CD8-positive, alpha-beta memory T cell (primary cell): Measurements from ENCODE around the gene FKBP8. TPM values are rescaled to one million over a fixed set of nuclear protein-coding genes. Genes with fewer than 3 reads are reported as not detected.
A peak's percentile ranks its signal among the peaks of the same experiment; 100 is the strongest.

Experiments used
- CTCF ChIA-PET: fragments of 350-600 bp; sonication (Branson Sonifier 250); formaldehyde crosslinking; loops from one replicate; lab custom pipeline; 2021; ENCODE audit warnings: antibody characterized with exemption; lab: Charles Lee
- POLR2A ChIA-PET: fragments of 350-600 bp; sonication (Branson Sonifier 250); formaldehyde crosslinking; loops from one replicate; lab custom pipeline; 2021; ENCODE audit warnings: antibody characterized with exemption; lab: Charles Lee
- DNase-seq, 5 donors: peaks; one replicate each; pipeline versions ENCODE4 v3.0.0 to v3.0.0-alpha.2; 2020 to 2022; ENCODE audit warnings: mixed read lengths in 1 of 5
- H3K27ac ChIP-seq: one replicate; pipeline ENCODE4 v1.7.0; 2013; ENCODE audit warnings: low read depth, mild to moderate bottlenecking, low read length, moderate library complexity
- H3K27me3 ChIP-seq: 2 replicates; pipeline ENCODE4 v1.7.0; 2013; ENCODE audit warnings: low read length, mild to moderate bottlenecking; ENCODE audit not compliant: insufficient read depth, poor library complexity, severe bottlenecking
- H3K36me3 ChIP-seq: 2 replicates; pipeline ENCODE4 v1.7.0; 2013; ENCODE audit warnings: mild to moderate bottlenecking, low read length, moderate library complexity; ENCODE audit not compliant: insufficient read depth
- H3K4me1 ChIP-seq: 2 replicates; pipeline ENCODE4 v1.7.0; 2013; ENCODE audit warnings: mild to moderate bottlenecking, low read length, moderate library complexity; ENCODE audit not compliant: insufficient read depth
- H3K4me3 ChIP-seq: 2 replicates; pipeline ENCODE4 v1.7.0; 2013; ENCODE audit warnings: mild to moderate bottlenecking, low read length
- H3K9me3 ChIP-seq: 2 replicates; pipeline ENCODE4 v1.7.0; 2013; ENCODE audit warnings: mild to moderate bottlenecking, low read length
- H3K27ac Mint-ChIP-seq, 8 donors: one replicate each; pipeline ENCODE4 v1.8.0; 2020 to 2021; ENCODE audit warnings: mixed read lengths in 8 of 8, mild to moderate bottlenecking in 6 of 8, inconsistent platforms in 3 of 8, moderate library complexity in 3 of 8
- H3K27me3 Mint-ChIP-seq, 2 donors: one replicate each; pipeline ENCODE4 v1.8.0; 2020 to 2021; ENCODE audit warnings: mixed read lengths in 2 of 2, mild to moderate bottlenecking in 1 of 2, moderate library complexity in 1 of 2
- H3K36me3 Mint-ChIP-seq, 3 donors: one replicate each; pipeline ENCODE4 v1.8.0; 2020 to 2021; ENCODE audit warnings: mixed read lengths in 3 of 3, inconsistent platforms in 1 of 3, mild to moderate bottlenecking in 1 of 3
- H3K4me1 Mint-ChIP-seq, 3 donors: one replicate each; pipeline ENCODE4 v1.8.0; 2020 to 2021; ENCODE audit warnings: mixed read lengths in 3 of 3, inconsistent platforms in 1 of 3, mild to moderate bottlenecking in 1 of 3
- H3K4me3 Mint-ChIP-seq, 7 donors: one replicate each; pipeline ENCODE4 v1.8.0; 2020 to 2021; ENCODE audit warnings: mixed read lengths in 7 of 7, mild to moderate bottlenecking in 6 of 7, moderate library complexity in 4 of 7, inconsistent platforms in 2 of 7
- H3K9me3 Mint-ChIP-seq, 5 donors: one replicate each; pipeline ENCODE4 v1.8.0; 2020 to 2022; ENCODE audit warnings: mixed read lengths in 5 of 5, mild to moderate bottlenecking in 3 of 5, moderate library complexity in 2 of 5, inconsistent platforms in 1 of 5
- polyA plus RNA-seq: library from polyadenylated mRNA; unstranded; fragments of 300-500 nt; fragmentation: Illumina TruSeq; gene quantifications from one replicate; pipeline ENCODE4 v1.2.3, GENCODE V29; 2021
- total RNA-seq, 2 experiments: library from RNA; stranded (reverse); gene quantifications; one replicate each; pipeline ENCODE4 v1.2.3, GENCODE V29; 2021

Gene FKBP8
- total and polyA plus RNA-seq, 3 experiments from 2014 or later: 138 to 170 (median 161) TPM

DNA sequence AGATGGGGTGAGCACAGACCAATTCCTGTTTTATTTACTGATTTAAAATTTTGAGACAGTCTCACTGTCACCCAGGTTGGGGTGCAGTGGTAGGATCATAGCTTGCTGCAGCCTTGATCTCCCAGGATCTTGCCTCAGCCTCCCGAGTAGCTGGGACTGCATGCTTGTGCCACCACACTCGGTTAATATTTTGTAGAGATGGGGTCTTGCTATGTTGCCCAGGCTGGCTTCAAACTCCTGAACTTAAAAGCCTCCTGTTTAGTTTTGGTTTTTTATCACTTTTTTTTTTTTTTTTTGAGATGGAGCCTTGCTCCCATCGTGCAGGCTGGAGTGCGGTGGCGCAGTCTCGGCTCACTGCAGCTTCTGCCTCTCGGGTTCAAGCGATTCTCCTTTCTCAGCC is 33.0 kb upstream of the FKBP8 start:
- CTCF ChIA-PET: interaction anchor here (1.0 to 1.2 kb wide), 3 partner anchors 10 to 17 kb away, joined by 3 to 4 read pairs (median 3); no protein-coding TSS in a partner anchor
- POLR2A ChIA-PET: interaction anchor here (1.2 kb wide), 1 partner anchor 17 kb away, joined by 3 read pairs; no protein-coding TSS in a partner anchor
- H3K36me3 Mint-ChIP-seq: peaks cover 0 to 63% (median 15%) of the 10 kb centered on the region in 3 donors

GRCh38 chr19:18574691-18575291 is 31.4 kb upstream of the FKBP8 start:
- Histone ChIP-seq H3K4me3 (no peak overlapping the region), H3K27ac (no peak overlapping the region), H3K4me1 (peaks cover 22% of the 10 kb centered on the region), H3K36me3 (peaks cover 32% of the 10 kb centered on the region), H3K27me3 (no peaks in the 10 kb centered on the region), H3K9me3 (no peaks in the 10 kb centered on the region)
- Mint-ChIP-seq H3K4me1 (peaks cover 19 to 33% (median 22%) of the 10 kb centered on the region in 3 donors), H3K27ac (peak overlapping the region in 5 of 8 donors; percentile 43 to 71 (median 62)), H3K9me3 (no peaks in the 10 kb centered on the region), H3K36me3 (peaks cover 0 to 67% (median 15%) of the 10 kb centered on the region in 3 donors), H3K27me3 (no peaks in the 10 kb centered on the region), H3K4me3 (peak overlapping the region in 4 of 7 donors; percentile 12 to 74 (median 44))
- no peak for DNase-seq
- ChIA-PET CTCF (no interaction called here), POLR2A (no interaction called here)

More for the DNA sequence above, 33.0 kb upstream of the FKBP8 start:
- Mint-ChIP-seq H3K9me3 (no peaks in the 10 kb centered on the region), H3K4me3 (no peak overlapping the region), H3K27ac (peak overlapping the region in 1 of 8 donors; percentile 66), H3K4me1 (peaks cover 16 to 30% (median 17%) of the 10 kb centered on the region in 3 donors), H3K27me3 (no peaks in the 10 kb centered on the region)
- Histone ChIP-seq H3K27ac (no peak overlapping the region), H3K4me3 (no peak overlapping the region), H3K9me3 (no peaks in the 10 kb centered on the region), H3K4me1 (peaks cover 18% of the 10 kb centered on the region), H3K36me3 (peaks cover 32% of the 10 kb centered on the region), H3K27me3 (no peaks in the 10 kb centered on the region)
- DNase-seq: no peak

DNA sequence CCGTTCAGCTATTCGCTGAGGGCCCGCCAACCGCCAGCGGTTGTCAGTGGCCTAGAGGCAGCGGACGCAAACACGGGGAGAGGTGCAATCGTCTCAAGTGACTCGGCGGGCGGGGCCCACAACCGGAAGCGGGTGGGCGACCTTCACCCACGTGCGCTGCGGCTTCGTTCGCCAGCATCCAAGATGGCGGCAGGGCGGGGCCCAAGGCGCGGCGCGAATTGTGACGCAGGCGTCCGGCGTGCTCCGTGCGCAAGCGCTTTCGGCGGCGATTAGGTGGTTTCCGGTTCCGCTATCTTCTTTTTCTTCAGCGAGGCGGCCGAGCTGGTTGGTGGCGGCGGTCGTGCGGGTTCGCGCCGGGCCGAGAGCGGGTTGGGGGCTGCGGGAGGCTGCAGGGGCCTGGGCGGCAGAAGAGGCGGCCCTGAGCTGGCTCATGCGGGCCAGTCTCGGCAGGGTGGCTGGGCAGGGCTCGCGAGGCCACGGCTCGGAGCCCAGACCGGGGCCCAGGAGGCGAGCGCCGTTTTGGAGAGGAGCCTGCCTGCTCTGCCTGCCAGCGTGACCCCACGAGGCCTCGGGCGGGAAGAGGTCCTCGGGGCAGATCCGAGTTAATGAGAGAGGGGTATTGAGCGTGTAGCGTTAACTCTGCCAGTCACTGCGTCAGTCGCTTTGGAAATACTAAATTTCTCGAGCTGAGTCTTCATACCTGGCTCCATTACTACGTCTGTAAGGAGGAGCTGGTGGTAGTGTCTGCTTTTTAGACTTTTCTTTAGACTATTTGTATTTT is 28.4 kb upstream of the FKBP8 start, which contains the start of gene UBA52:
Gene UBA52 (plus strand): TSS at position 294 of the 781 bp plus-strand sequence. CDS start 1,444 bp downstream, outside the sequence.
- H3K36me3 ChIP-seq: peaks cover 51% of the 10 kb centered on the region
- H3K4me1 Mint-ChIP-seq: peaks cover 19 to 33% (median 22%) of the 10 kb centered on the region in 3 donors
- peaks cover 22% of the 10 kb centered on the region for H3K4me1 ChIP-seq
- peaks cover 0 to 83% (median 15%) of the 10 kb centered on the region in 3 donors for H3K36me3 Mint-ChIP-seq
- H3K27ac Mint-ChIP-seq: peak within 1 kb of the TSS; percentile 92 to 98 (median 94)
- H3K27ac ChIP-seq: peak within 1 kb of the TSS; percentile 96
- CTCF ChIA-PET: interaction anchor here (0.7 to 4.4 kb wide), 18 partner anchors 9 to 348 kb away, joined by 3 to 41 read pairs (median 4); partner anchors contain the start of genes COPE, DDX49, ELL and FKBP8
- POLR2A ChIA-PET: interaction anchor here (0.7 to 2.2 kb wide), 15 partner anchors 15 to 348 kb away, joined by 3 to 43 read pairs (median 5); partner anchors contain the start of genes COPE, DDX49, ELL and KXD1
- H3K27me3 Mint-ChIP-seq: no peaks in the 10 kb centered on the region
- no peaks in the 10 kb centered on the region for H3K27me3 ChIP-seq
- no peaks in the 10 kb centered on the region for H3K9me3 ChIP-seq
- H3K4me3 Mint-ChIP-seq: peak within 1 kb of the TSS; percentile 90 to 97 (median 93)
- H3K4me3 ChIP-seq: peak within 1 kb of the TSS; percentile 77
- peak; percentile 98 to 99 (median 99) for DNase-seq
- no peaks in the 10 kb centered on the region for H3K9me3 Mint-ChIP-seq

DNA sequence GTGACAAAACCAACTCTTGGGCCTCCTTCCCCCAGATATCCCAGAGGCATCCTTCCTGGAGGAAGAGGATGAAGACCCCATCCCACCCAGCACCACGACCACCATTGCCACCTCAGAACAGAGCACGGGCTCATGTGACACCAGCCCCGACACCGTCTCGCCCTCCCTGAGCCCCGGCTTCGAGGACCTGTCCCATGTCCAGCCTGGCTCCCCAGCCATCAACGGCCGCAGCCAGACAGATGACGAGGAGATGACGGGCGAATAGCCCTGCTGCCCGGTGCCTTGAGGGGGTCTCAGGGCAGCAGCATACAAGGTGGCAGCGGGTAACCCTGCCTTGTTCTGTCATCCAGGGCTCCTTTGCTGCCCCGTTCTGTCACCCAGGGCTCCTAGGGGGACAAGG is 25.0 kb upstream of the FKBP8 start:
- Histone ChIP-seq H3K36me3 (peaks cover 46% of the 10 kb centered on the region), H3K27ac (no peak overlapping the region)
- no peak overlapping the region for H3K27ac Mint-ChIP-seq

DNA sequence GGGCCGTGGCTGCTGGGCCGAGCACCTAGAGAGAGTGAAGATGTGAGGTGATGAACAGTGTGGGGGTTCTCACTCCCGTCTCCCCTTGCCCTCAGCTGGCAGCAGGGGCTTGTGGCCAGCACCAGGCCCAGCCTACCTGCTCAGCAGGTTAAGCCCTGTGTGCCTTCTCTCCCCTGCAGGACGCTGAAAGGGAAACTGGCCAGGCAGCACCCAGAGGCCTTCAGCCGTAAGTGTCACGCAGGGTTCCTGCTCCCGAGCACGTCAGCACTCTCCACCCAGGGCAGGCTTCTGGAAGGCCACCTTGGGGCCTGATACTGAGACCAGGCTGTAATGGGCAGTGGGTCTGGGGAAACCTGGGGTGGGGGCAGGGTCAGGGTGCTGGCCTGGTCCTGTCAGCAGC is 23.6 kb upstream of the FKBP8 start:
- H3K27me3 Mint-ChIP-seq: no peaks in the 10 kb centered on the region
- H3K9me3 ChIP-seq: no peaks in the 10 kb centered on the region
- CTCF ChIA-PET: interaction anchor here (1.2 kb wide), 1 partner anchor 116 kb away, joined by 3 read pairs; no protein-coding TSS in a partner anchor
- POLR2A ChIA-PET: no interaction called here
- peaks cover 0 to 79% (median 5%) of the 10 kb centered on the region in 3 donors for H3K36me3 Mint-ChIP-seq
- no peaks in the 10 kb centered on the region for H3K9me3 Mint-ChIP-seq
- H3K27ac ChIP-seq: no peak overlapping the region
- peaks cover 5% of the 10 kb centered on the region for H3K4me1 ChIP-seq
- peaks cover 45% of the 10 kb centered on the region for H3K36me3 ChIP-seq
- H3K27ac Mint-ChIP-seq: peak overlapping the region in 1 of 8 donors; percentile 88
- H3K4me1 Mint-ChIP-seq: peaks cover 4 to 9% (median 9%) of the 10 kb centered on the region in 3 donors
- H3K27me3 ChIP-seq: no peaks in the 10 kb centered on the region
- DNase-seq: no peak
- H3K4me3 Mint-ChIP-seq: no peak overlapping the region
- no peak overlapping the region for H3K4me3 ChIP-seq

More for the DNA sequence above, 25.0 kb upstream of the FKBP8 start:
- CTCF ChIA-PET: interaction anchor here (0.9 kb wide), 1 partner anchor 20 kb away, joined by 3 read pairs; the partner anchor contains the start of gene REX1BD
- Mint-ChIP-seq H3K27me3 (no peaks in the 10 kb centered on the region), H3K4me3 (no peak overlapping the region), H3K36me3 (peaks cover 0 to 80% (median 5%) of the 10 kb centered on the region in 3 donors), H3K4me1 (peaks cover 17 to 23% (median 22%) of the 10 kb centered on the region in 3 donors), H3K9me3 (no peaks in the 10 kb centered on the region)
- DNase-seq: no peak
- Histone ChIP-seq H3K9me3 (no peaks in the 10 kb centered on the region), H3K4me1 (peaks cover 17% of the 10 kb centered on the region), H3K4me3 (no peak overlapping the region), H3K27me3 (no peaks in the 10 kb centered on the region)
- POLR2A ChIA-PET: interaction anchor here (0.6 kb wide), 1 partner anchor 287 kb away, joined by 4 read pairs; the partner anchor contains the start of gene JUND

DNA sequence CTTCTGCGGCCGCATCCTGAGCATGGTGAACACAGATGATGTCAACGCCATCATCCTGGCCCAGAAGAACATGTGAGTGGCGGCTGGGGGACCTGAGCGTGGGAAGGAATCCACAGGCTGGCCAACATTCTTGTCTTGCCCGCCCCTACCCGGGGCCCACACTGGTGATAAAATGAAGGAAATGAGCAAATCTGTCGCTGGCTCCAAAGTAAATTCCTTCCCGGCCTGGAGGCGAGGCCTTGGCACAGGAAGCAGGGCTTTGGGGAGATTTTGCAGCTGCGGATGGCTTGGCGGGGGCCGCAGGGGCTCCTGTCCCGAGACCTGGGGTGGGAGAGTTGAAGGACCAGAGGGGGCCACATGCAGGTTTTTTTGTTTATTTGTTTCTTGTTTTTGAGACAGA is 18.7 kb upstream of the FKBP8 start:
- Histone ChIP-seq H3K4me3 (no peak overlapping the region), H3K36me3 (peaks cover 29% of the 10 kb centered on the region), H3K9me3 (no peaks in the 10 kb centered on the region), H3K4me1 (peaks cover 21% of the 10 kb centered on the region), H3K27ac (no peak overlapping the region), H3K27me3 (no peaks in the 10 kb centered on the region)
- Mint-ChIP-seq H3K9me3 (no peaks in the 10 kb centered on the region), H3K4me3 (no peak overlapping the region), H3K27ac (no peak overlapping the region), H3K4me1 (peaks cover 18 to 33% (median 29%) of the 10 kb centered on the region in 3 donors), H3K36me3 (peaks cover 0 to 61% (median 4%) of the 10 kb centered on the region in 3 donors), H3K27me3 (no peaks in the 10 kb centered on the region)
- no peak for DNase-seq
- ChIA-PET POLR2A (no interaction called here), CTCF (no interaction called here)

DNA sequence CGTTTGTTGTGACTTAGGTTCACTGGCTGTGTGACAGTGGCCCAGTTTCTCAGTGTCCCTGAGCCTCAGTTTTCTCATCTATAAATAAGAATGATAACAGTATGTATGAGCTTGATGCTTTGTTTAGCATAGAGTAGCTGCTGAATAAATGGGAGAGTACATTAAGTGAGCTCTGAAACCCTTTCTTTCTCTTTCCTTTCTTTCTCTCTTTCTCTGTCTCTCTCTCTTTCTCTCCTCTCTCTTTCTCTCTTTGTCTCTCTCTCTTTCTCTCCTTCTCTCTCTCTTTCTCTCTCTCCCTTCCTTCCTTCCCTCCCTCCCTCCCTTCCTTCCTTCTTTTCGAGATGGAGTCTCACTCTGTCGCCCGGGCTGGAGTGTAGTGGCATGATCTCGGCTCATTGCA is 16.3 kb upstream of the FKBP8 start:
- no peaks in the 10 kb centered on the region for H3K27me3 ChIP-seq
- ChIA-PET POLR2A (interaction anchor here (2.5 kb wide), 1 partner anchor 29 kb away, joined by 16 read pairs; the partner anchor contains the start of gene REX1BD), CTCF (interaction anchor here (1.3 to 1.8 kb wide), 2 partner anchors 38 to 86 kb away, joined by 3 to 4 read pairs; partner anchors contain the start of gene ELL)
- no peaks in the 10 kb centered on the region for H3K9me3 Mint-ChIP-seq
- H3K27ac ChIP-seq: no peak overlapping the region
- H3K9me3 ChIP-seq: no peaks in the 10 kb centered on the region
- no peak overlapping the region for H3K4me3 ChIP-seq
- H3K36me3 ChIP-seq: peaks cover 10% of the 10 kb centered on the region
- H3K36me3 Mint-ChIP-seq: peaks cover 0 to 41% (median 2%) of the 10 kb centered on the region in 3 donors
- no peak for DNase-seq
- H3K27ac Mint-ChIP-seq: peak overlapping the region in 7 of 8 donors; percentile 88 to 98 (median 98)
- peaks cover 18 to 34% (median 29%) of the 10 kb centered on the region in 3 donors for H3K4me1 Mint-ChIP-seq
- H3K4me1 ChIP-seq: peaks cover 23% of the 10 kb centered on the region
- peak overlapping the region in 6 of 7 donors; percentile 48 to 93 (median 90) for H3K4me3 Mint-ChIP-seq
- no peaks in the 10 kb centered on the region for H3K27me3 Mint-ChIP-seq
